Kidney (tissue), 14 donors: Measurements from ENCODE around the gene ALPK1. TPM values are rescaled to one million over a fixed set of nuclear protein-coding genes. Genes with fewer than 3 reads are reported as not detected.

Experiments
- DNase-seq, 5 donors: peaks; one replicate each; pipeline ENCODE4 v3.0.0-alpha.2; 2013 to 2020
- FAIRE-seq: peaks from 2 replicates; lab custom pipeline; 2012; peaks lifted over from hg19 to GRCh38; lab: Jason Lieb, UNC
- H3K27ac ChIP-seq, 2 donors: one replicate each; pipeline ENCODE4 v1.7.0; 2013; ENCODE audit warnings: low read depth in 2 of 2, low read length in 2 of 2, inconsistent platforms in 1 of 2
- H3K27me3 ChIP-seq: one replicate; pipeline ENCODE4 v1.7.1; 2013; ENCODE audit warnings: low read length, inconsistent platforms; ENCODE audit not compliant: control insufficient read depth, insufficient read depth
- H3K36me3 ChIP-seq, 3 donors: one replicate each; pipeline versions ENCODE4 v1.7.0 to v1.7.1; 2013; ENCODE audit warnings: low read length in 3 of 3, control low read depth in 1 of 3, inconsistent platforms in 1 of 3; ENCODE audit not compliant: insufficient read depth in 3 of 3, control insufficient read depth in 2 of 3
- H3K4me1 ChIP-seq, 3 donors: one replicate each; pipeline versions ENCODE4 v1.7.0 to v1.7.1; 2013; ENCODE audit warnings: low read length in 3 of 3, inconsistent platforms in 1 of 3, low read depth in 1 of 3; ENCODE audit not compliant: control insufficient read depth in 2 of 3, insufficient read depth in 2 of 3
- H3K4me3 ChIP-seq, 3 donors: one replicate each; pipeline versions ENCODE4 v1.7.0 to v1.8.1; 2013; ENCODE audit warnings: low read length in 3 of 3, control low read depth in 1 of 3, inconsistent platforms in 1 of 3
- H3K9ac ChIP-seq, 3 donors: one replicate each; pipeline versions ENCODE4 v1.7.0 to v1.7.1; 2013; ENCODE audit warnings: low read length in 3 of 3, control low read depth in 1 of 3, inconsistent platforms in 1 of 3
- H3K9me3 ChIP-seq, 3 donors: one replicate each; pipeline versions ENCODE4 v1.7.0 to v1.7.1; 2013; ENCODE audit warnings: low read length in 3 of 3, control low read depth in 1 of 3, inconsistent platforms in 1 of 3; ENCODE audit not compliant: control insufficient read depth in 2 of 3, insufficient read depth in 1 of 3
- CTCF ChIP-seq: IDR thresholded peaks from 3 replicates; pipeline ENCODE4 v1.5.1; 2012; ENCODE audit warnings: mild to moderate bottlenecking, moderate library complexity, borderline replicate concordance; ENCODE audit not compliant: insufficient read depth; ENCODE audit errors: extremely low read depth
- intact Hi-C: fragments of 100-400 bp; cut with DNase I; formaldehyde crosslinking; loops from one replicate; pipeline ENCODE4 v1.11.1; 2022
- polyA plus RNA-seq: library from polyadenylated mRNA; stranded (reverse); fragments of 350-450 nt; fragmentation: Illumina TruSeq; extraction: RNeasy Lipid Tissue Mini Kit (QIAGEN cat#74804); gene quantifications from one replicate; pipeline ENCODE4 v1.2.3, GENCODE V29; 2014; ENCODE audit warnings: low read depth, low replicate concordance; ENCODE audit not compliant: insufficient read depth
- total RNA-seq: library from RNA; stranded (reverse); fragmentation: NEBNext Ultra II Directional; extraction: Animal tissue kit (Norgen Biotek cat#: 25700); gene quantifications from one replicate; pipeline ENCODE4 v1.2.1, GENCODE V29; 2021
- donor health status: control.
- donor health status: control.
- donor health status: control.
- donor health status: control.
- donor health status: control.
- donor health status: DM: yes; HTN: yes; CAD: no.
- donor health status: Normal renal cell carcinoma (clear cell type).

ALPK1 gene
- total and polyA plus RNA-seq, 2 donors from 2014 or later: 5.9 to 33.5 TPM

DNA sequence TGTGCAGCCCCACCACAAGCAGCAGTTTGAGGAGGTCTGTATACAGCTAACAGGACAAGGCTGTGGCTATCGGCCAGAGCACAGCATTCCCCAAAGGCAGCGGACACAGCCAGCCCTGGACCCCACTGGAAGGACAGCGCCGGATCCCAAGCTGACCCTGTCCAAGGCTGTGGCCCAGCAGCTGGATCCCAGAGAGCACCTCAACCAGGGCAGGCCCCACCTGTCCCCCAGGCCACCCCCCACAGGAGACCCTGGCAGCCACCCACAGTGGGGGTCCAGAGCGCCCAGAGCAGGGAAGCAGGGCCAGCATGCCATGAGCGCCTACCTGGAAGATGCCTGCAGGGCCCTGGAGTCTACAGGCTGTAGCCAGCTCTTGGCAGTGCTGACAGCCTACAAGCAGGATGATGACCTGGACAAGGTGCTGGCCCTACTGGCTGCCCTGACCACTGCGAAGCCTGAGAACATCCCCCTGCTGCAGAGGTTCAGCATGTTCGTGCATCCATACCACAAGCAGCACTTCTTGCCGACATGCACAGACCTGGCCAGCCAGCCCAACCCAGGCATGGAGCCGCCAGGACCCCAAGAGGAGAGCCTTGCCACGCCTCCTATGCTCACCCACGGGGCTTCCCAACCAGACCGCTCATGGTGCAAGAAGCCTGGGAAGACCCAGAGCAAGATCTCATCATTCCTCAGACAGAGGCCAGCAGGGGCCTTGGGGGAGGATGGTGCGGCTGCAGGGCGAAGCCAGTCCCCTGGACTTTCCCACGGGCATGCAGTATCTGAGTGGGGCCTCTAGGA lies 62.0 kb downstream of the ALPK1 start:
- DNase-seq (peak in 1 of 5 donors; percentile 59), FAIRE-seq (no peak)
- no peak for TF ChIP-seq CTCF
- H3K4me3 ChIP-seq: no peak overlapping the region
- peaks cover 0 to 2% (median 0%) of the 10 kb centered on the region in 3 donors for H3K36me3 ChIP-seq
- H3K27me3 ChIP-seq: no peaks in the 10 kb centered on the region
- H3K9me3 ChIP-seq: no peaks in the 10 kb centered on the region
- H3K27ac ChIP-seq: no peak overlapping the region
- intact Hi-C loops: no loop called here
- H3K9ac ChIP-seq: no peak overlapping the region
- no peaks in the 10 kb centered on the region for H3K4me1 ChIP-seq

- no peaks in the 10 kb centered on the region for H3K27me3 ChIP-seq
Observed at GRCh38 chr4:112361181-112361791, 64.1 kb downstream of the ALPK1 start.

GRCh38 chr4:112370466-112370865 lies 73.3 kb downstream of the ALPK1 start:
- no peak overlapping the region for H3K9ac ChIP-seq
- no peak overlapping the region for H3K27ac ChIP-seq
- TF ChIP-seq CTCF: no peak
- H3K4me1 ChIP-seq: no peaks in the 10 kb centered on the region
- DNase-seq (no peak), FAIRE-seq (no peak)
- no peaks in the 10 kb centered on the region for H3K36me3 ChIP-seq
- H3K27me3 ChIP-seq: no peaks in the 10 kb centered on the region
- no peak overlapping the region for H3K4me3 ChIP-seq
- intact Hi-C loops: no loop called here
- H3K9me3 ChIP-seq: no peaks in the 10 kb centered on the region

More at GRCh38 chr4:112361181-112361791, 64.1 kb downstream of the ALPK1 start:
- no peak overlapping the region for H3K4me3 ChIP-seq
- peaks cover 0 to 2% (median 0%) of the 10 kb centered on the region in 3 donors for H3K36me3 ChIP-seq
- DNase-seq (no peak), FAIRE-seq (no peak)
- H3K9ac ChIP-seq: no peak overlapping the region
- no peaks in the 10 kb centered on the region for H3K4me1 ChIP-seq
- intact Hi-C loops: no loop called here
- no peaks in the 10 kb centered on the region for H3K9me3 ChIP-seq
- no peak overlapping the region for H3K27ac ChIP-seq
- no peak for TF ChIP-seq CTCF
